NK-92 (cell line): ENCODE data around the gene MAF.

Source experiments
- DNase-seq: peaks from one replicate; lab custom pipeline; 2025; ENCODE audit not compliant: unreplicated experiment; lab: John Stamatoyannopoulos, UW

The MAF gene

DNA sequence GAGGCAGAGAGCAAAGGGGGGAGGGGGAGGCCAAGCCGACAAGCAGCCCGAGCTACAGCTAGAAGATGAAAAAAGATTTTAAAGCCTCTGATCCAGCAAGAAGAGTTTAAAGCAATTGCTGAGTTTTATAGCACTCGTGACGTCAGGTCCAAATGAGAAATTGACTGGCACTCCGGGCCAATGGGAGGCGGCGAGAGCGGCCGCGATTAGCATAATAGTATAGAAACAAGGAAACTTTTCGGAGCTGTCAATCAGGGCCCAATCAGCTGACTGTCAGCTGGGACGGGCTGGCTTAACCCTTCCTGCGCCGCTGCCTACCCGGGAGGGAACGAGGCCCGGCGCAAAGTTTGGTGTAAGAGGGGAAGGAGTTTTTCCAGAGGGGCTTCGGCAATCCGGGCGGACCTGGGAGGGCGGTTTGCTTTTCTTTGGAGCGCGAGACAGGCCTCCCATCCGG lies at the start of gene MAF:
MAF (minus strand) TSS at position 100 of the 454 bp plus-strand sequence. CDS start 835 bp downstream, outside the sequence.
- no peak for DNase-seq

DNA sequence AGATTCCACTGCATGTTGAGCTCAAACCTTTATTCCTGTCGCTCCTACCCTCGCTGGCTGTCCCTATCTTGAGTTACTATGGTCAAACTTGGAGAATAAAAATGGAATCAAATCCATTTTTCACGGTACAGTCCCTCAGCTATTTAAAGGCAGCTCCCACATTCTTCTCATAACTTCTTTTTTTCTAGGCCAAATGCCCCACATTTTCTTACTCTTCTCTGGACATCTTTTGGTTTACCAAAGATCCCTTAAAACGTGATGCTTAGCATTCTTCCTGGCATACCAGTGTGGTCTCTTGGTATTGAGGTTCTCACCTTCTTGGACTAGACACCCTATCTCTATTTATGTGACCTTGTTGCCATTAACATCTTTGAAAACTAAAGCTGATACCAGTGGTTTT lies 48.3 kb upstream of the MAF start:
- DNase-seq = no peak

DNA sequence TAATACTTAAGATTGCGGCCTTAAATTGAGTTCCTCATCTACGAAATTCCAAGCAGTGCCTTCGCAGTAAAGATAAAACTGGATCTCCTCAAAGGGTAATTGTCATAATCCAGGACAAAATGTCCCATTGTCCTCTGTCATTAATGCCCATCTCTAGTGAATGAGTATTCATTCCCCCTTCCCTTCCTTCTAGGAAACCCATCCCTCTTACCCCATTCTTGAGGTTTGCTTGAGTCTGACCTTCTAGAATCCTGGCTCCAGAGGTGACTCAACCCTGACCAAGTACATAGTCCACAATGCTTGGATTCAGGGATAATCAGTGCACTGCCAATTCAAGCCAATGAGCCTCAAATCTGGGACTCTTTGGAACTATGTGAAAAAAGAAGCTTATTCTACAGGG lies 47.0 kb upstream of the MAF start:
- no peak for DNase-seq

DNA sequence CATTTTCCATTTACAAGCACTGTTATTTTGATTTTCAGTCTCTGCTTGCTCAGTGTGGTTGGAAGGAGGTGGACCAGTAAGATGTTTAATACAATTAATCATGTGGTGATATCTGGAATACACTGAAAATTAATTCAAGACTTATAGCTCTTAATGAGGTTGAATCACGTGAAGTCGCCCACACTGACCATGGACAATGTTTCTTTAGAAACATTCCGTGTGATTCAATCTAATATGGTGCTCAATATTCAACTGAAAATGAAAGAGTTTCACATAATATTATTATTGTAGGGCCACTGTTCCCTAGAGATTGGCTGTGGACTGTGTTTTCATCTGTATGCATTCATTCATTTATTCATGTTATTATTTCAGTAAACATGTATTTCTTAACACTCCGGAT lies 45.2 kb upstream of the MAF start:
- no peak for DNase-seq

DNA sequence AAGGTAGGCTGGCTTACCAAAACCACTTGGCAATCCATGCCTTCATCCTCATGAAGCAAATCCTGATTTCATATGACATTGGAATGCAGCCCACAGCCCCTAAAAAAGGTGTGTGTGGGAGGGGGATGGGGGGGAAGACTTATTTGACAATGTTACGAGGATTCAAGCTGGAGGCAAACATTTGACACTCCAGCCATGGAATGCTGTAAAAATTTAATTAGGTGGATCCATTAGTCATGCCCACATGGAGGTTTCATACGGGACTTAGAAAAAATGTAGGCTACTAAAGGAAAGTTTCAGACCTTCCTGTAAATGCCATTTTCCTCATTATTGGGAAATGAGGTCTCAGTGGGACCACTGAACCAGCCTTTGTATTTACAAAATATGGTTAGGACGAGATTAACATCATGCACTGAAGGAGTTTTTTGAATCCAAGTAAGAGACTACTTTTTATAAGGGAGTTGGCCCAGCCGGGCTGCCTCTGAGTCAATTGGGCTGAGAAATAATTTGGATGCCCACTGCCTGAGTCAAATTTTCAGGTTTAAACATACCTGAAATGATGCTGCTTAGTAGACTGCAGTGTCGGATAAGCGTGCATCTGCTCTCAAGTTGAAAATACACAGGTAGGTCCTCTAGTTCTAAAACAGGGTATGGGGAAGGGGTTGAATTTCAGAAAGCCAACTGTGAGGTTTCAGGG lies 44.6 kb upstream of the MAF start:
- DNase-seq = no peak

DNA sequence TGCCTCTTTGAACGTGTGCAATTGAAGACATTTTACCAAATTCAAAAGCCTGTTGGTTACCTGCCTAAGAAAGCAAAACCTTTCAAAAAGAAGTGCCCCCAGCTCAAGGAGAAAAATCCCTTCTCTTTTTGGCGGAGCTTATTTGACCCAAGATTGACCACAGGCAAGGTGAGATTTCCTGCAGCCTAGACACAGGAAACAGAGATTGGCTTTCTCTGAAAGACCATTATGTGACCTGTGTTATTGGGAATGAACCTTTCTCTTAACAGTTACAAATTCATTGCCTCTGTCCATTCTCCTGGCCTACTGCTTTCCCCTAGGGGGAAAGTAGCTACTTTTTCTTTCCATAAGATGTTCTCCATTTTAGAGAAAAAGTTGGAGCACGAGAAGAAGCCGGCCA lies 42.1 kb upstream of the MAF start:
- DNase-seq = no peak

DNA sequence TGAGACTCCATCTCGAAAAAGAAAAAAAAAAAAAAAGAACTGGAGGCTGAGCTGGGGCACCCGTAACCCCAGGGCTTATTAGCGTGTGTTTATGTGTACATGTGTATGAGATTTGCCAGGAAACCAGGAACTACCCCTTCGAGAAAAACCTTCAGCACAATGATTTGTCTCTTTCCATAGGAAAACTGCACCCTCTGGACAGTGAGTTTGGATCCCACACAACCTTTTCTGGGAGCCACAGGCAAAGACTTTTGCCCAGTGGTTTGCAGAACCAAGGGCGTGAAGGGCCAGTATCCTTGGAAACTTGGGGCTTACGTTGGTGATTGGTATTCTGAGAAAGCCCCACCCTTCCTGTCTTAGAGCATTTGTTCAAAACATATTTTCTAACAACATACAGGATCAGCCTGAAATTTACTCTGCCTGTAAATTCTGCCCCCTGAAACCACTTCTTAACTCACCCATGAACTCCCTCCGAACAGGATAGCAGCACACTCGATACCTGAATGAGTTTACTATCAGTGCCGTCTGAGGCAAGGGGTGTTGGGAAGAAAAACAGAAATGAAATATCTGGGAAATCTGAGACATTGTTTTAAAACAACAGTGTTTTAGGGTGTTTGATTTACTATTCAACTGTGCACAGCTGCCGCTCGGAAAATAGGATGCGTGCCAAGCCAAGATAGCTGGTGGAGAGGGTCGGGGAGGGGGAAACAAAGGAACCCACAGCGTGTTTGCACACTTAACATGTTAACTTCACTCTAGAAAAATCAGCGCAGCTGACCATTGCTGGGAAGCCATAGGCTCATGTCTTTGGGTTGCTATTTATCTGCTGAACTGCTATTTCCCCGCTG lies 40.2 kb upstream of the MAF start:
- DNase-seq = no peak

DNA sequence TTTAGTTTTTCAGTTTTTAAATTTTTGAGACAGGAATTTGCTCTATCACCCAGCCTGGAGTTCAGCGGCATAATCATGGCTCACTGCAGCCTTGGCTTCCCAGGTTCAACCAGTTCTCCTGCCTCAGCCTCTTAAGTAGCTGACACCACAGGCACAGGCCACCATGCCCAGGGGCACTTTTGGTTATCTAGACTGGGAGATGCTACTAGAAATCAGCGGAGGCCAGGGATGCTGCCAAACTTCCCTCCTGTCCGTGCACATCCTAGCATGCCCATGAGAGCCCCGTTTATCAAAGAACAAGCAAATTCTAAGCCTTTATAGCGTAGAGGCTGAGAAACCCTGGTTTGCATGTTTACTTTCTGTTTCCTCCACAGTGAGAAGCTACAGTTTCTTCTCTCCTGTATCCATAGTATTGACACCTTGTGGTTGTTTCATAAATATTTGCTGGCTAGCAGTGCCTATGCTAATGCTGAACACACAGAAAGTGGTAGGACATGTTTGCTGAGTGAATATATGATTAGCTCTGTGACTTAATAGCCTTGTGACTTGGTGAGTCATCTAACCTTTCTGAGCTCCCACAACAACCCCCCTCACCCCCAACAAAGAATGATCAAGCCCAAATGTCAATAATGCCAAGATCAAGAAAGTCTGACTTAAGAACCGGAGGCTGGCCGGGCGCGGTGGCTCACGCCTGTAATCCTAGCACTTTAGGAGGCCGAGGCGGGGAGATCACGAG lies 39.2 kb upstream of the MAF start:
- DNase-seq = no peak

DNA sequence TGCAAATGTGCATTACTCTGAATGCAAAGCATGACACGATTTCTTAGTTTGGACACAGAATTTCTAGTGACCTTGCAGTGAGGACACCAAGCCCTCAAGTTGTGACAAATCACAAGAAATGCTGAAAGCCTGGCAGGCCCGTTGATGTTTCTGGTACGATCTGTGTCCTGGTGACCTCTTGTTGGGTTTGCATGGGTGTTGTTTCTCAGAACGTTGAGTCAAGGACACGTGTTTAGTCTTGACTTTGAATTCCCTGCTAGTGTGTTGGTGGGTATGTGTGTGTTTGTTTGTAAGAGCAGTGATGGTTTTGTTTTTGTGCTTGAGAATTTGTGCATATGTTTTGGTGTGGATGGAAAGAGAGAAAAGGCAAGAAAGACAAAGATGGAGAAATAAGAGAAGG lies 37.8 kb upstream of the MAF start:
- DNase-seq = no peak

DNA sequence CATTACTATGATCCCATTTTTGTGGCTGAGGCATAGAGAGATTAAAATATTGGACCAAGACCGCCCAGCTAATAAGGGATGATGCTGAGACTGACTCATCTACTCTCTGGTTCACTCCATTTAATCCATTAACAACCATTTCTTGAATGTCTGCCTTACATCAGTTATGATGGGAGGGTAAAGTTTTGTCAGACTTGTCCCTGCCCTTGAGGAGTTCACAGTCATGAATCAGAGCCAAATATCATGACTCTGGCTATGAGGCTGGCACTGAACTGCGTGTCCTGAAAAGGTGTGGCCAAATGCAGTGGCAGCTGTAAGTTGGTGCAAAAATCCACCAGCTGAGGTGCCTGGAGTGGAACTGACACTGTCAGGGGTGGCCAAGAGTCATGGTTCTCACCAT lies 35.0 kb upstream of the MAF start:
- no peak for DNase-seq

DNA sequence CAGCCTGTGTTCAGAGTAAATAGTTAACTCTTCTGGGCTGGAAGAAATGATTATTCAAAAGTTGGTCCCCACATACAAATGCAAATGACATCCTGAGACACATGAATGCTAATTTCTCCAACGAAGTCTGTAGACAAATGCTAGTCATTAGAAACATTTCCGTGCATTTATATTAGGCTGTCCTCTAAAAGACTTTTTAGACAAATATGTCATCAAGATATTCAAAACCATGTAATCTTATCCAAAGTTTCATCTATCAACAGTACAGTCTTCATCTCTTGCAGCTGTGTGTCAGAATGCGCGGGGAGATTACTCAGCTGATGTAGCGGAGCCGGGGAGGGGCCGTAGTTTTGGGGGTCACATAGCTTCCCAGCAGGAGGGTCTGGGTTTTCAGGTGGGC lies 33.8 kb upstream of the MAF start:
- DNase-seq = no peak

DNA sequence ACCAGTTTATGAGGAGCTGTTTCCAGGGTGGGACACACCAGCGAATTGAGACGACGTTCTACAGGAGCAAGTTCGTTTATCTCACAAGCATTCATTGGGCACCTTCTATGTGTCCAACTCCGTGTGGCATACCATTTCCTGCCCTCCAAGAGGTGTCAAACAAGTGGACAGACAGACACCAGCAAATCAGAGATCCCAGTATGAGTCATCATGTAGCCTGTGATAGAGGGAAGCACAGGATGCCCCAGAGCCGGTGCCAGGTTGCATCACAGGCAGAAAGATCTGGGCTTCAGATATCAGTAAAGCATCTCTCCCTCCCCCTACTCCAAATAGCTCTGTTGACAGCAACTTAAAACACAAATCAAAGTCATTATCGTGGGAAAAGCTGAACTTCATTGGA lies 31.8 kb upstream of the MAF start:
- no peak for DNase-seq

DNA sequence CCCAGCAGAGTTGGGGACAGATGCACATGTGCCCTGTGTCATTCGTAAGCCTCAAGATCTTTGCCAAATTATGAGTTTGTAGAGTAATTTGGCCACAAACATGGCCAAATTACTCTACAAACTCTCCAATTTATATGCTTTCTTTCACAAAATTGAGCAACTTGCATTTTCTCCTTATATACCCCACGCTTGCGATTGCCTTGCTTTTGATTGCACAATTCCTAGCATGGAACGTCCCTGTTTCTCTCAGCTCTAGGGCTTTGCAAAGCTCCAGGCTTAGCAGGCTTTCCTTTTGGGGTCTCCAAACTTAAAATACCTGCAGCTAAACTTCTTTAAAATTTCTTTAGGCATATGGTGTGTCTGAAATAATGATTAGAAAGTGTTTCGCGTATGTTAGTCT lies 28.5 kb upstream of the MAF start:
- no peak for DNase-seq

DNA sequence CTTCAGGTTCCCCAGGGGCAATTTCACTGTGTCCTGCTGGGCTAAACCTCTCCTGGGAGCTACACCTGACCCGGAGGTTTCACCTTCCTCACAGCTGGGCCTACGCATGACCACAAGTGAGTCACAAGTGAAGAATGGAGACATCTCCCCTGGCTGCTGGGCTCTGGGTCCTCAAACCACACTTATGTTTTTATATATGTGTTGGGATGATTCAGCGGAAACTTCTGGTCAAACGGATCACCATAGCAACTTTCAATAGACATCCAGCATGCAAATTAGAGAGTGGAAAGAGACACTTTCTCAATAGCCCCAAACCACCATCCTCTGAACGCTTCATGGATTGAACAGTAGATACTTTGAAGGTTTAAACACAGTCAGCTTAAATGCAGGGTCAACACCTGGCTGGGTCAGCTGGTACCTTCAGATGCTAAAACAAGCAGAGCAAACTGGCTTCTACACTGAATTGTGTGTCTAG lies 28.0 kb upstream of the MAF start:
- no peak for DNase-seq

DNA sequence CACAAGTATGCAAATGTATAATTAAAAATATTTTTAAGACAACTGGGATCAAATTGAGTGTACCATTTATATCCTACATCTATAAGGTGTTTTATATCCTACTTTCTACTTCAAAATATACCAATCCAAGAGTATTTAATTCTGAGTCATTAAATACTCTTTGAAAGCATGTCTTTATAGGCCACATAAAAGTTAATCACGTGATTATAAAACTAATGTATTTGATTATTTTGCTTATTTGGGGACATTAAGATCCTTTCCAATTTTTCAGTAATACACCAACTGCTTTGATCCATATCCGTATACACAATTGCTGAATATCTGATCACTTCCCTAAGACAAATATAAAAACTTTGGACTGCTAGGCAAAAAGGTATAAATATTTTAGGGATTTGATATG lies 26.6 kb upstream of the MAF start:
- DNase-seq = no peak

DNA sequence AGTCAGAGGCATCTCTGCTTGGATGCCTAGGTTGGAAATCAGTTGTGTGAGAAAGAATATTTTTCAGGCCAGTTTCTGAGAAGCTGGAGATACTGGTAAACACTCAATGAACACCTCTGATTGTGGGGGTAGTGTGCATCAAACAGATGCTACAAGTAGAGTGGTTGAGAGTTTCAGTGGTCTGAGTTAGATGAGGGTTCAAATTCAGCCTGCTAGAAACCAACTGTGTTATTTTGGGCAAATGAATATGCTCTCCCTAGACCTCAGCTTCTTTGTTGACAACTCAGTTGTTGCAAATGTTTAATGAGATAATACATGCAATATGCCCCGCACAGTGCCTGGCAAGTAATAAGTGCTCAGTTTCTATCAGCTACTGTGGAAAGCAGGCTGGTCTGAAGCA lies 25.2 kb upstream of the MAF start:
- DNase-seq = no peak

DNA sequence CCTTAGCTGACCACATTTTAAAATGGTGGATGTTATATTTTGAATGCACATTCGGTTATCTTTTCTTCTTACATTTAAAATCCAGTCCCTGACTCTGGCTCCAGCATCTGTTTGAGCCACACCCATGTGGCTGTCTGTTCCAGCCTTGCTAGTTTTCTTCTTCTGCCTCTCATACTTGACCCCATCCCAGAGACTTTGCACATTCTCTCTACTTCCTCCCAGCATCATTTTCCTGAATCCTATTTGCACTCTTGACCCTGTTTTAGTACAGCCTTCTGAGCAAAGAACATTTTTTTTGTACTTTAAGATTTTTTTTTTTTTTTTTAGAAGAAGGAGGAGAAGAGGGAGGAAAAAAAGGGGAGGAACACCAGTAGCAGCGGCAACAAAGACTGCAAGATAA lies 23.3 kb upstream of the MAF start:
- no peak for DNase-seq

DNA sequence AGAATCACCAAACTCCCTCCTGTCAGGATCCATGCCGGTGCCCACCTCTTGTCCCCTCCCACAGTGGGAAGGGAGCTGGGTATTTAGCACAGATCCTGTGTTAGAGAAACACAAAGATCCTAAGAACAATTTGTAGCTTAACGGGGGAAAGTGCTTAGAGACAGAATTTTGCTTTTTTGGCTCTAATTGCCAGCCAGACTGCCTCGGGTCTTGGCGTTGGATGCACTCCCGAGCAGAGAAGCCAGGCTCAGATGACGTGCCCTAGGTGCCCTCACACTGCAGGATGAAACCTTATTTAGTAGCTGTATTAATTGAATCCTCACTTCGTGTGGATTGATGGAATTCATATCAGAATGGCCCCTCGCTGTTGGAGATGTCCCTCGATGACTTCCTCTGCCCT lies 22.5 kb upstream of the MAF start:
- DNase-seq = no peak

DNA sequence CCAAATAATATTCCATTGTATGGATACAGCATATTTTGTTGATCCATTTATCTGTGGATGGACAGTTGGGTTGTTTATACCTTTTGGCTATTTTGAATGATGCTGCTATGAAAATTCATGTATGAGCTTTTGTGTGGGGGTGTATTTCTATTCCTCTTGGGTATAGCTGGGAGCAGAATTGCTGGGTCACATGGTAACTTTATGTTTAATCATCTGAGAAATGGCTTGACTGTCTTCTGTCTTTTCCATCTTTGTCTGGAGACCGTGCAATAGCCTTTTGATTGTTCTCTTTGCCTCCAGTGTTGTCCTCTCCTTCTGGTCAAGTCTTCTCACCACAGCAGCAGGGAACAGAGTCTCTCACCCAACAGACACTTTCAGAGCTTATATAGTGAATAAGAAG lies 20.5 kb upstream of the MAF start:
- DNase-seq = no peak

DNA sequence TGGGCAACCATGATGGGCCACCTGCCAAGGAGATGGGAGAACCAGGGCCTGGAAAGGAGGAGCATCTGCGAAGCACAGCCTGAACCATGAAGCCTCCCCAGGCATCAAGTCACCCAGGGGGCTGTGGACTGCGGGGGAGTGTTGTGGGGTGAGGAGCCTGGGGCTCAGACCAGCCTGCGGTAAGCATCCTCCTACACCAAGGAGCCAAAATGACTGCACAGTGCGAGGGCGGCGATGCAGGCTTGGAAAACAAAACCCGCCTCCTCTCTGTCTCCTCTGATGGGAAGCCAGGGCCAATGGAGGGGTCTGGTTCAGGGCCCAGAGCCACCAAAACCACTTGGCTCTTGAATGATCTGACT lies 18.1 kb upstream of the MAF start:
- DNase-seq = no peak

DNA sequence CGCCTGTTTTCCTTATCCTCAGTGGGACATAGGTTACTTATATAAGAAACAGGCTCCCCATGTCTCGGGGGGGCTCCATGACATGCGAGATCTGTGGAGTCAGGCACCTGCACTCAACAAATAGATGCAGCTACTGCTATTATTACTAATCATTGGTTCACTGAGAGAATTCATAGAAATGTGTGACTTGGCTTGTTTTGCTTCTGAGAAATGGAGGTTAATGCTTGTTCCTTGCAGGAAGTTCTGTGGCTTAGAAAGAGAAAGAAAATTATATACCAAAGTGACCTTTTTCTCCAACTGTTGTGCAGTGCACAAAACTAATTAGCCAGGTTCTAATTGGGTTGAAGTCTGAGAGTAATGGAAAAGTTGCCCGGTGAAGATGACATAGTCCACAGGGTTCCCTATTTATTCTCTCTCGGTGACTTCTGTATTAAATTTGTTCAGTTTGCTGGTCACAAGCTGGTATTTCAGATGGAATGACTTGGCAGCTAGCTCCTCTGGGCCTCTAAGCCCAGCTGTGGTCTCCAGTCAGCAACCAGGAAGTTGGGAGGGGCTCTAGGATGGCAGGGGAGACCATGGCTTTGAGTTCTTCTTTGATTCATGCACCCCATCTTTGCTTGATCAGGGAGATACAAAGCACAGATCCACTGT lies 17.6 kb upstream of the MAF start:
- no peak for DNase-seq
